ENCODE data around the gene BABAM2. TPM values are rescaled to one million over a fixed set of nuclear protein-coding genes. Genes with fewer than 3 reads are reported as not detected.

The BABAM2 gene
- total and polyA plus RNA-seq, 4 donors: 17.2 to 53.8 (median 36.5) TPM

DNA sequence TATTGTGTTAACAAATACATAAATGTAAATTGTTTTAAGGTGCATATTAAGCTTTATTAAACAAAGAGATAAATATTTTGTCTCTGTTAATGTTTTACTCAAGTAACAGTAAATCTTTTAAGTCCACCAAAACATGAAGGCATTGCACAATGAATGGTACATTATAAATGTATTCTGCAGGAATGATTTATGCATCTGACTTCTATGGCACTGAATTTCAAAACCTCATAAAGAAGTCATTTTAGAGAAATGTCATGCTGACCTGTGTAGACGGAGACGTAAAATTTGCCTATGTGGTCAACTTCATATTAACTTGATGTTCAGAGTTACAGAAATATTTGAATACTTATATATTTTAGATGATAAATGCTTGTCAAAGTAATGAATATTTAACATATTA is 194.7 kb downstream of the BABAM2 start:
- no peak overlapping the region for H3K4me3 ChIP-seq (ENCODE audit: low read length in 2 of 2)
- no peaks in the 10 kb centered on the region for H3K27me3 ChIP-seq (ENCODE audit: control insufficient read depth in 1 of 2, insufficient read depth in 2 of 2, low read length in 1 of 2)
- H3K27ac ChIP-seq (ENCODE audit: low read depth in 1 of 2, low read length in 2 of 2): no peak overlapping the region
- no peaks in the 10 kb centered on the region for H3K9me3 ChIP-seq (ENCODE audit: control insufficient read depth, low read length)
- 97 to 99% methylated on average over 2 of the region's 2 CpGs for WGBS, 2 donors
- intact Hi-C loops (cut with DNase I): no loop called here
- H3K36me3 ChIP-seq (ENCODE audit: control insufficient read depth in 1 of 2, insufficient read depth in 2 of 2, low read length in 1 of 2): no peaks in the 10 kb centered on the region
- peaks cover 0 to 4% of the 10 kb centered on the region in 2 donors for H3K4me1 ChIP-seq (ENCODE audit: control insufficient read depth in 1 of 2, insufficient read depth in 2 of 2, low read length in 2 of 2)
- ATAC-seq (ENCODE audit: low FRiP score): no peak
- no peak for DNase-seq

DNA sequence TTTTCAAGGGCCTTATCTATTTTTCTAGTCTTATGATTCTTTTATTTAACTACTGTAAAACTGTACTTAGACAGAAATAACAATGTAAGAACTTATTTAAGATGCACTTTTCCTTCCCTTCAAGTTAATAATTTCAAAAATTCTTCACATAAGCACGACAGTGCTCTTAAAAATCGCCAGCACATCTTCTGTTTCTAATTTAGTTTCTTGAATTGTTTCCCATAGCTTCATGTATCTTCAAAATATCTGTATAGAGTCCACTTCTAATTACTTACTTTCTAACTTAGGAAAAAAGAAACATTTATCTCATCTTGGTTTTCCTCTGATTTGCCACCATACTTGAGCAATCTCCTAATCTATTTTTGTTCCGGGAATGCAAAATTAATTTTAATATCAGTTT is 196.1 kb downstream of the BABAM2 start:
- Histone ChIP-seq H3K36me3 (ENCODE audit: control insufficient read depth in 1 of 2, insufficient read depth in 2 of 2, low read length in 1 of 2) (no peaks in the 10 kb centered on the region), H3K27me3 (ENCODE audit: control insufficient read depth in 1 of 2, insufficient read depth in 2 of 2, low read length in 1 of 2) (no peaks in the 10 kb centered on the region), H3K27ac (ENCODE audit: low read depth in 1 of 2, low read length in 2 of 2) (no peak overlapping the region), H3K4me1 (ENCODE audit: control insufficient read depth in 1 of 2, insufficient read depth in 2 of 2, low read length in 2 of 2) (no peaks in the 10 kb centered on the region), H3K4me3 (ENCODE audit: low read length in 2 of 2) (no peak overlapping the region), H3K9me3 (ENCODE audit: control insufficient read depth, low read length) (no peaks in the 10 kb centered on the region)
- ATAC-seq (ENCODE audit: low FRiP score) (no peak), DNase-seq (no peak)
- WGBS, 2 donors: 92 to 93% methylated on average over 3 of the region's 3 CpGs
- intact Hi-C loops (cut with DNase I): no loop called here

DNA sequence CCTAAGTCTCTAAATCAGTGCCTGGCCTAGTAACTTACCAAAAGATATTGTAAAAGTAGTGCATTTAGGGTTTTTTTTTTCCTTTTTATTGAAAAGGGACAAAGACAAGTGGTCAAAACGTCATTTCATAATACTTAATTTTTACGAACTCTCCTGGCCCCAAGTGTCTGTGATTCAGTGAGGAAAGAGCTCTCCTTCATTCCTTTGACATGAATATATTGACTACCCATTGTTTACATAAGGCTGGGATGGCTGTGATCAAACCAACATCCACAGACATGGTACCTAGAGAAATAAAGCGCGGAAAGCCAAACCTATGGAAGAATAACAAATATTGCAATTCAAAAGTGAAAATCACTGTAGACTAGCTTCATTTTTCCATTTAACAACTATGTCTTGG is 198.4 kb downstream of the BABAM2 start:
- Histone ChIP-seq H3K9me3 (ENCODE audit: control insufficient read depth, low read length) (no peaks in the 10 kb centered on the region), H3K4me3 (ENCODE audit: low read length in 2 of 2) (no peak overlapping the region), H3K27ac (ENCODE audit: low read depth in 1 of 2, low read length in 2 of 2) (no peak overlapping the region), H3K4me1 (ENCODE audit: control insufficient read depth in 1 of 2, insufficient read depth in 2 of 2, low read length in 2 of 2) (no peaks in the 10 kb centered on the region), H3K36me3 (ENCODE audit: control insufficient read depth in 1 of 2, insufficient read depth in 2 of 2, low read length in 1 of 2) (no peaks in the 10 kb centered on the region), H3K27me3 (ENCODE audit: control insufficient read depth in 1 of 2, insufficient read depth in 2 of 2, low read length in 1 of 2) (no peaks in the 10 kb centered on the region)
- DNase-seq (no peak), ATAC-seq (ENCODE audit: low FRiP score) (no peak)
- intact Hi-C loops (cut with DNase I): no loop called here
- WGBS, 2 donors: 94 to 96% methylated on average over 4 of the region's 4 CpGs

DNA sequence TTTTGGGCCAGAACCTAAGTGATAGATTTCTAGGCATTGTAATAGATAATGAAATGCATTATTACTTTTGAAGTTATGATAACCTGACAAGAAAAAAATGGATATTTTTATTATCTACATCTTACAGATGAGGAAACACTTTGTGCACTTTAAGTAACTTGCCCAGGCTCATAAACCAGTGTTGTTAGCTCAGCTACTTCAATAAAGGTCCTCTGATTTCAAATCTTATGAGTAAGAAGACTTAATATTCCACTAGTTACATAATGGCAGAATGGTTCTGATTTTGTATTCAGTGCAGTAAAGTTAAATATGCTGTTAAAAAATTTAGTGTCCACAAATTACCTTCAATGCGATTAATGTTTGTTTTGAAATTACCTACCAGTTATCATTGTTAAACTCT is 199.0 kb downstream of the BABAM2 start:
- H3K27me3 ChIP-seq (ENCODE audit: control insufficient read depth in 1 of 2, insufficient read depth in 2 of 2, low read length in 1 of 2): no peaks in the 10 kb centered on the region
- no peak for DNase-seq
- no peaks in the 10 kb centered on the region for H3K9me3 ChIP-seq (ENCODE audit: control insufficient read depth, low read length)
- H3K27ac ChIP-seq (ENCODE audit: low read depth in 1 of 2, low read length in 2 of 2): no peak overlapping the region
- WGBS, 2 donors: 97% methylated on average over 1 of the region's 1 CpG
- intact Hi-C loops (cut with DNase I): no loop called here
- ATAC-seq (ENCODE audit: low FRiP score): no peak
- H3K36me3 ChIP-seq (ENCODE audit: control insufficient read depth in 1 of 2, insufficient read depth in 2 of 2, low read length in 1 of 2): no peaks in the 10 kb centered on the region
- no peaks in the 10 kb centered on the region for H3K4me1 ChIP-seq (ENCODE audit: control insufficient read depth in 1 of 2, insufficient read depth in 2 of 2, low read length in 2 of 2)
- H3K4me3 ChIP-seq (ENCODE audit: low read length in 2 of 2): no peak overlapping the region

DNA sequence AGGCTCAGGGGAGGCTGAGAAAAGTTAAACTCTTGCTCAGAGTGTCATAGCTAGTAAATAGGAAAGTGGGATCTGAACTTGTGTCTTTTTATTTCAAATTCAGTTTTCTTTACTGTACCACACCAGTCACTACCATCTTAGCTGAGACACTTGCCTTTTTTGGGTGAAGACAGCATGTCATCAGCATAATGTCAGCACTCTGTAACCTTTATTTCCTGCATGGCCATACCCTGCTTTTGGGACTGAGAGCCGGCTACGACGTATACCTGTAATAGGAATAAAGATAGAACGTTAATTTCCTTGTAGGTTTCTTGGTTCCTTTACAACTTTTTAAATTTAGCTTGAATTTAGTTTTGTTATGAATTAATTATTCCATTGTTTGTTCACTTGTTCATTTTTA is 202.8 kb downstream of the BABAM2 start:
- DNase-seq (no peak), ATAC-seq (ENCODE audit: low FRiP score) (no peak)
- Histone ChIP-seq H3K36me3 (ENCODE audit: control insufficient read depth in 1 of 2, insufficient read depth in 2 of 2, low read length in 1 of 2) (no peaks in the 10 kb centered on the region), H3K4me3 (ENCODE audit: low read length in 2 of 2) (no peak overlapping the region), H3K27me3 (ENCODE audit: control insufficient read depth in 1 of 2, insufficient read depth in 2 of 2, low read length in 1 of 2) (no peaks in the 10 kb centered on the region), H3K27ac (ENCODE audit: low read depth in 1 of 2, low read length in 2 of 2) (no peak overlapping the region), H3K9me3 (ENCODE audit: control insufficient read depth, low read length) (no peaks in the 10 kb centered on the region), H3K4me1 (ENCODE audit: control insufficient read depth in 1 of 2, insufficient read depth in 2 of 2, low read length in 2 of 2) (no peaks in the 10 kb centered on the region)
- WGBS, 2 donors: 97 to 98% methylated on average over 4 of the region's 4 CpGs
- intact Hi-C loops (cut with DNase I): no loop called here

DNA sequence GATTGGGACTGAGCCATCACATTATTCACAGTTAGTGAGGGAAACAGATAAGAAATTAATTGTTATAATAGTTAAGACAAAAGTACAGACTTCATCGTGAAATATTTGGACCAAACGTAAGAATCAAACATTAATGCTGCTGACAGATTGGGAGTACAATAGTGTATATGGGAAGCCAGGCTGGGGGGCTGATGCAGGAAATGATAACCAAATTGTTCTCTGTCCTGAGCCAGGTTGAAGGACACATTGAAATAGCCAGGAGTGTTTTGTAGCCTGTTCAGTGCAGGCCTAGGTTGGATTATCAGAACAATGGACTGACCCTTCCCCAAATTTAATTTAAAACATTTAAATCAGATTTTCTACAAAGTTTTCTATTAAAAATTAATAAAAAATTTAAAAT is 203.2 kb downstream of the BABAM2 start:
- H3K36me3 ChIP-seq (ENCODE audit: control insufficient read depth in 1 of 2, insufficient read depth in 2 of 2, low read length in 1 of 2): no peaks in the 10 kb centered on the region
- H3K27me3 ChIP-seq (ENCODE audit: control insufficient read depth in 1 of 2, insufficient read depth in 2 of 2, low read length in 1 of 2): no peaks in the 10 kb centered on the region
- no peak for DNase-seq
- H3K4me3 ChIP-seq (ENCODE audit: low read length in 2 of 2): no peak overlapping the region
- no peaks in the 10 kb centered on the region for H3K4me1 ChIP-seq (ENCODE audit: control insufficient read depth in 1 of 2, insufficient read depth in 2 of 2, low read length in 2 of 2)
- no peak for ATAC-seq (ENCODE audit: low FRiP score)
- intact Hi-C loops (cut with DNase I): no loop called here
- H3K9me3 ChIP-seq (ENCODE audit: control insufficient read depth, low read length): no peaks in the 10 kb centered on the region
- whole genome bisulfite sequencing, 2 donors: 86 to 96% methylated on average over 2 of the region's 2 CpGs
- H3K27ac ChIP-seq (ENCODE audit: low read depth in 1 of 2, low read length in 2 of 2): no peak overlapping the region

DNA sequence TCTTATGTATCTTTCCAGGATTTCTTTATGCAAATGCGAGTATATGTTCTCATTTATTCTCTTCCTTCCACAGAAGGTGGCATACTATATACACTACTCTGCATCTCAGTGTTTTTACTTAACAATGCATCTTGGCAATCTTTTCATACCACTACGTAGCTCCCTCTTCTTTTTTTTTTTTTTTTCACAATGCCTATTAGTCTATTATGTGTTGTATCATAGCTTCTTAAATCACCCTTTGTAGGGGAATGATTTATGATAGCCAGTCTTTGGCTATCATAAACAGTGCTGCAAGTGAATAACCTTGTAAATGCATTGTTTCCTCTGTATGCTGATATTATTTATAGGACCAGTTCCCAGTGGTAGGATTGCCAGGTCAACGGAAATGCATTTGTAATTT is 204.2 kb downstream of the BABAM2 start:
- intact Hi-C loops (cut with DNase I): no loop called here
- WGBS, 2 donors: 82 to 89% methylated on average over 3 of the region's 3 CpGs
- Histone ChIP-seq H3K9me3 (ENCODE audit: control insufficient read depth, low read length) (no peaks in the 10 kb centered on the region), H3K27ac (ENCODE audit: low read depth in 1 of 2, low read length in 2 of 2) (no peak overlapping the region), H3K36me3 (ENCODE audit: control insufficient read depth in 1 of 2, insufficient read depth in 2 of 2, low read length in 1 of 2) (no peaks in the 10 kb centered on the region), H3K4me3 (ENCODE audit: low read length in 2 of 2) (no peak overlapping the region), H3K27me3 (ENCODE audit: control insufficient read depth in 1 of 2, insufficient read depth in 2 of 2, low read length in 1 of 2) (no peaks in the 10 kb centered on the region), H3K4me1 (ENCODE audit: control insufficient read depth in 1 of 2, insufficient read depth in 2 of 2, low read length in 2 of 2) (no peaks in the 10 kb centered on the region)
- no peak for DNase-seq
- ATAC-seq (ENCODE audit: low FRiP score): no peak

DNA sequence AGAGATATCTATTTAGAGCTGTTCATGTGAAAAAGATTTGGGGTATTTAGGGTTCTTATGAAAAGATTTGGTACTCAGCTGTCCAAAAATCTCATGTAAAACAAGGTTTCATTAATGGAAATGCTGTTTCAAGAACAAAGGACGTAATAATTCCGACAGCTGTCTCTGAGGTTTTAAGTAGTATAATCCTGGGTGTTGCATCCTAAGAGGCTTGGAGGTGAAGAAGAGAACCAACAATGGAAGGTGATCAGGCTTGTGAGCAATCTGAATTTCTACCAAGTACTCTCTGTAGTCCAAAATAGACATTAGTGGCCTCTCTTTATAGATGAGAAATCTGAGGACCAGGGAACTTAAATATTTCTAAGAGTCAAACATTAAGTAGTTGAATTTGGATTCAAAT is 205.1 kb downstream of the BABAM2 start:
- ATAC-seq (ENCODE audit: low FRiP score) (no peak), DNase-seq (no peak)
- Histone ChIP-seq H3K27ac (ENCODE audit: low read depth in 1 of 2, low read length in 2 of 2) (no peak overlapping the region), H3K9me3 (ENCODE audit: control insufficient read depth, low read length) (no peaks in the 10 kb centered on the region), H3K4me3 (ENCODE audit: low read length in 2 of 2) (no peak overlapping the region), H3K4me1 (ENCODE audit: control insufficient read depth in 1 of 2, insufficient read depth in 2 of 2, low read length in 2 of 2) (no peaks in the 10 kb centered on the region), H3K36me3 (ENCODE audit: control insufficient read depth in 1 of 2, insufficient read depth in 2 of 2, low read length in 1 of 2) (no peaks in the 10 kb centered on the region), H3K27me3 (ENCODE audit: control insufficient read depth in 1 of 2, insufficient read depth in 2 of 2, low read length in 1 of 2) (no peaks in the 10 kb centered on the region)
- intact Hi-C loops (cut with DNase I): no loop called here
- WGBS, 2 donors: 95 to 96% methylated on average over 2 of the region's 2 CpGs

DNA sequence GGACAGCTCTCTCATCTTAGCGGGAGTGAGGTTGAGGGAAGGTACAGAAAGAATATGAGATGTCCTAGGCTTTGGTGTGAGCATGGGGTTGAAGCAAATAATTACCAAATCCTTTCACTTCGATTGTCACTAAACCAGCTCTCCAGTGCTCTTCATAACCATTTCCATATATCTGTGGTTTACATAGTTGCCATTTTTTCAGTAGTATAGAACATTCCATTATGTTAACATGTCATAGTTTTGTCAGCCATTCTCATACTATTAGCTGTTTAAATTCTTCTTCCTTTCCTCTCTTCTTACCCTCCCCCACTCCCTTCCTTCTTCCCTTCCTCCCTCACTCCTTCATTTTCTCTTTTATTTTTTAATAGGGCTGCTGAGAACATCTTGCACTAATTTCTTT is 205.9 kb downstream of the BABAM2 start:
- intact Hi-C loops (cut with DNase I): no loop called here
- DNase-seq: no peak
- no peak for ATAC-seq (ENCODE audit: low FRiP score)
- Histone ChIP-seq H3K4me3 (ENCODE audit: low read length in 2 of 2) (no peak overlapping the region), H3K9me3 (ENCODE audit: control insufficient read depth, low read length) (no peaks in the 10 kb centered on the region), H3K4me1 (ENCODE audit: control insufficient read depth in 1 of 2, insufficient read depth in 2 of 2, low read length in 2 of 2) (peaks cover 0 to 5% of the 10 kb centered on the region in 2 donors), H3K27ac (ENCODE audit: low read depth in 1 of 2, low read length in 2 of 2) (no peak overlapping the region), H3K27me3 (ENCODE audit: control insufficient read depth in 1 of 2, insufficient read depth in 2 of 2, low read length in 1 of 2) (no peaks in the 10 kb centered on the region), H3K36me3 (ENCODE audit: control insufficient read depth in 1 of 2, insufficient read depth in 2 of 2, low read length in 1 of 2) (no peaks in the 10 kb centered on the region)
- 97 to 100% methylated on average over 2 of the region's 2 CpGs for WGBS, 2 donors
